ENCODE measurements around the gene INKA2.

DNA sequence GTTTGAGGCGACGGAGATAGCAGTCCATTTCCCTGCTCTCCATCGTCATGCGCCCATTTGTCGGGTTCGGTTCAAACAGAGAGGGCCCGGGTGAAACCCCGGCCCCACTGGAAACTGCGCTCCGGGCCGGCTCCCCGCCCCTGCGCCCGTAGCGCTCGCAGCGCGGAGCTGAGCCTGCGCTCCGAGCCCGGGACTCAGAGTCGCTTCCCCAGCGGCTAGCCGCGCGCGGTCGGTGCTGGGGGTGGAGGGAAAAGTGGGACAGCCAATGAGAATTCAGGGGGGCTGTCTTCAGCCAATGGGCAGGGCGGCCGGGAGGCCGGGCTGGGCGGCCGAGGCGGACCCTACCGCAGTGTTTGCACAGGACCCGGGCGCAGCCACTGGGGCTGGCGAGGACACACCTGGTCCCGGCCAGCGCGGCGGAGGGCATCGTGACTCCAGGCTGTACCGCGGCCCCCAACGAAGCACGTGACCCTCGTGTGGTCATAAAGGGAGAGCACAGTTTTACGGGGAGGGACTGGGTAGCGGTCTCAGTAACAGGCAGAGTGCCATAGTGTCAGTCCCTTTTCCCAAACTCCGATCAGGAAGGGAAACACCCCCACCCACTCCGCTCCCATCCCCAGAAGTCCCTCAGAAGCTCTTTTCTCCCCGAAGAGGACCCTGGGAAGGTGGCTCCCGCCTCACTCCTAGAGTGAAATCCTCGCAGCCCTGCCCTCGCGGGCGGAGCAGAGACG is at the start of gene INKA2:
- TF ChIP-seq POLR2A (IDR thresholded peaks at IDR 0.05) (peak; percentile 69 to 70), CTCF (IDR thresholded peaks at IDR 0.05) (no peak), POLR2AphosphoS5 (IDR thresholded peaks at IDR 0.05) (peak; percentile 81 to 93 (median 89))
